HEK293T (cell line): Measurements from ENCODE around the gene AQP10.
"Not testable (repeated sequence)": the region's sequence is repeated elsewhere in the genome, so short reads cannot be mapped to it uniquely, and the experiment has no call there.

Source experiments
- CTCF ChIA-PET: fragments of 350-600 bp; formaldehyde crosslinking; extraction: SDS; loops from one replicate; lab custom pipeline; 2021; ENCODE audit warnings: antibody characterized with exemption, inconsistent platforms; lab: Yijun Ruan, JAX
- POLR2A ChIA-PET: fragments of 350-600 bp; formaldehyde crosslinking; extraction: SDS; loops from one replicate; lab custom pipeline; 2020; ENCODE audit warnings: antibody characterized with exemption, inconsistent platforms; lab: Yijun Ruan, JAX
- DNase-seq: peaks from one replicate; pipeline ENCODE4 v3.0.0; 2012; ENCODE audit warnings: mixed read lengths; ENCODE audit errors: extremely low spot score
- ARNT ChIP-seq: fragments of 450-650 bp; IDR thresholded peaks from 2 replicates; pipeline ENCODE4 v1.6.1; 2017; ENCODE audit warnings: mild to moderate bottlenecking
- BHLHE40 ChIP-seq: fragments of 450-650 bp; IDR thresholded peaks from 2 replicates; pipeline ENCODE4 v1.6.1; 2016; ENCODE audit warnings: mild to moderate bottlenecking, moderate library complexity, borderline replicate concordance
- CTBP1 ChIP-seq: fragments of 450-650 bp; IDR thresholded peaks from 2 replicates; pipeline ENCODE4 v1.6.1; 2016; ENCODE audit warnings: borderline replicate concordance
- ELF4 ChIP-seq: fragments of 450-650 bp; IDR thresholded peaks from 2 replicates; pipeline ENCODE4 v1.6.1; 2017; ENCODE audit warnings: antibody characterized with exemption
- FOXA1 ChIP-seq: fragments of 450-650 bp; IDR thresholded peaks from 2 replicates; pipeline ENCODE4 v1.6.1; 2016; ENCODE audit warnings: mild to moderate bottlenecking
- FOXK2 ChIP-seq: fragments of 450-650 bp; IDR thresholded peaks from 2 replicates; pipeline ENCODE4 v1.6.1; 2016; ENCODE audit warnings: mild to moderate bottlenecking
- FOXM1 ChIP-seq: fragments of 450-650 bp; IDR thresholded peaks from 2 replicates; pipeline ENCODE4 v1.6.1; 2017; ENCODE audit warnings: mild to moderate bottlenecking, borderline replicate concordance
- HDGF ChIP-seq: fragments of 450-650 bp; IDR thresholded peaks from 2 replicates; pipeline ENCODE4 v1.6.1; 2017; ENCODE audit warnings: antibody characterized with exemption, borderline replicate concordance
- L3MBTL2 ChIP-seq: fragments of 450-650 bp; conservative IDR thresholded peaks from 2 replicates; pipeline ENCODE4 v1.6.1; 2016; ENCODE audit warnings: mild to moderate bottlenecking
- LEF1 ChIP-seq: fragments of 450-650 bp; IDR thresholded peaks from 2 replicates; pipeline ENCODE4 v1.6.1; 2017; ENCODE audit warnings: mild to moderate bottlenecking, borderline replicate concordance
- NFRKB ChIP-seq: fragments of 450-650 bp; IDR thresholded peaks from 2 replicates; pipeline ENCODE4 v1.6.1; 2016; ENCODE audit warnings: mild to moderate bottlenecking, moderate library complexity
- SP1 ChIP-seq: fragments of 450-650 bp; IDR thresholded peaks from 2 replicates; pipeline ENCODE4 v1.6.1; 2017
- SUZ12 ChIP-seq: fragments of 450-650 bp; IDR thresholded peaks from 2 replicates; pipeline ENCODE4 v1.6.1; 2016; ENCODE audit warnings: mild to moderate bottlenecking
- TARDBP ChIP-seq: fragments of 450-650 bp; IDR thresholded peaks from 2 replicates; pipeline ENCODE4 v1.6.1; 2016
- ZNF384 ChIP-seq: fragments of 450-650 bp; IDR thresholded peaks from 2 replicates; pipeline ENCODE4 v1.6.1; 2016
- TF ChIP-seq, protein P1 (sequence below): fragments of 450-650 bp; IDR thresholded peaks from 2 replicates; pipeline ENCODE4 v1.6.1; 2016

The AQP10 gene

DNA sequence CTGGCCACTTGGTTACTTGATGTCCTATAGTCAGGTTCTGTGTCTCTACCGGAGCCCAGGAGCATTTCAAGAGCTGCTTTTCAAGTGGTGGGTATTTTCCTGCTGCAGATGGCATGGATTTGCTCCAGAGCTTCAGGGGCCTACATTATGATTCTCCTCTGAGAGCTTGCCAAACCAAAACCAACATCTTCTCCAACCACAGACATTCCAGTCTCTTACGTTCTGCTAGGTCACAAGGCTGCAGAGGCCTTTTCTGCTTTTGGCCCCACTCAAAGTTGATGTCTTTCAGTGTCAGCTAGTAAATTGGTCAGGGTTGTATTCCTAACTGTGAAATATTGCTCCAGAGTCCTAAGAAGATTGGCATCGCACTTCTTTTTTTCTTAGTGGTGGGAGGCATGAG lies 14.7 kb upstream of the AQP10 start:
- TF ChIP-seq HDGF = no peak
- no peak for TF ChIP-seq TARDBP
- no peak for TF ChIP-seq FOXK2
- no peak for TF ChIP-seq FOXA1
- TF ChIP-seq SUZ12 = no peak
- TF ChIP-seq ZNF384 = no peak
- no peak for TF ChIP-seq SP1
- no peak for TF ChIP-seq ELF4
- TF ChIP-seq NFRKB = no peak
- TF ChIP-seq, protein P1, sequence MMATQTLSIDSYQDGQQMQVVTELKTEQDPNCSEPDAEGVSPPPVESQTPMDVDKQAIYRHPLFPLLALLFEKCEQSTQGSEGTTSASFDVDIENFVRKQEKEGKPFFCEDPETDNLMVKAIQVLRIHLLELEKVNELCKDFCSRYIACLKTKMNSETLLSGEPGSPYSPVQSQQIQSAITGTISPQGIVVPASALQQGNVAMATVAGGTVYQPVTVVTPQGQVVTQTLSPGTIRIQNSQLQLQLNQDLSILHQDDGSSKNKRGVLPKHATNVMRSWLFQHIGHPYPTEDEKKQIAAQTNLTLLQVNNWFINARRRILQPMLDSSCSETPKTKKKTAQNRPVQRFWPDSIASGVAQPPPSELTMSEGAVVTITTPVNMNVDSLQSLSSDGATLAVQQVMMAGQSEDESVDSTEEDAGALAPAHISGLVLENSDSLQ = no peak
- no peak for TF ChIP-seq LEF1
- no peak for TF ChIP-seq L3MBTL2
- TF ChIP-seq ARNT = no peak
- TF ChIP-seq BHLHE40 = no peak
- TF ChIP-seq FOXM1 = no peak
- TF ChIP-seq CTBP1 = no peak
- ChIA-PET POLR2A (no interaction called here), CTCF (interaction anchor here (0.7 to 1.0 kb wide), 2 partner anchors 21 to 29 kb away, joined by 3 to 4 read pairs; no protein-coding TSS in a partner anchor)
- no peak for DNase-seq

DNA sequence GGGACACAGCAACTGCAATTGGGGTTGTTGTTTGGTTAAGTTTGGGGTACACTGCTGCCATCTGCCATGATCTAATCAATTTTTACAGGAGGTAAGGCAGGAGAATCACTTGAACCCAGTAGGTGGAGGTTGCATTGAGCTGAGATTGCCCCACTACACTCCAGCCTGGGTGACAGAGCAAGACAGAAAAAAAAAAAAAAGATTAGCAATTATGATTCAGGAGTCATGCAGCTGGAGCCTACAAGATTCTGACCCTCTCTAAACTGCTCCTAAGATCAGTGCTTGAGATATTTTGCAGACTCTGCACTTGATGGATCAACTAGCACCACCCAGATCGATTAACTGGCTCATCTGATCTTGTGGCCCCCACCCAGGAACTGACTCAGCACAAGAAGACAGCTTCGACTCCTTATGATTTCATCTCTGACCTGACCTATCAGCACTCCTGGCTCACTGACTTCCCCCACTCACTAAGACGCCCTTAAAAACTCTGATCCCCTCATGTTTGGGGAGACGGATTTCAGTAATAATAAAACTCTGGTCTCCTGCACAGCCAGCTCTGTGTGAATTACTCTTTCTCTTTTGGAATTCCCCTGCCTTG lies 13.1 kb upstream of the AQP10 start:
- DNase-seq, CTCF ChIA-PET, POLR2A ChIA-PET: not testable (repeated sequence)

DNA sequence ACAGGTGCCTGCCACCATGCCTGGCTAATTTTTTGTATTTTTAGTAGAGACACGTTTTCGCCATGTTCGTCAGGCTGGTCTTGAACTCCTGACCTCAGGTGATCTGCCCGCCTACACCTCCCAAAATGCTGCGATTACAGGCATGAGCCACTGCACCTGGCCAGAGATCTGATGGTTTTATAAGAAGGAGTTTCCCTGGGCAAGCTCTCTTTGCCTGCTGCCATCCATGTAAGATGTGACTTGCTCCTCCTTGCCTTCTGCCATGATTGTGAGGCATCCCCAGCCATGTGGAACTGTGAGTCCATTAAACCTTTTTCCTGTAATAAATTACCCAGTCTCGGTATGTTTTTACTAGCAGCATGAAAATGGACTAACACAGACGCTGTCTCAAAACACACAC lies 11.8 kb upstream of the AQP10 start:
- CTCF ChIA-PET, POLR2A ChIA-PET, DNase-seq: not testable (repeated sequence)

DNA sequence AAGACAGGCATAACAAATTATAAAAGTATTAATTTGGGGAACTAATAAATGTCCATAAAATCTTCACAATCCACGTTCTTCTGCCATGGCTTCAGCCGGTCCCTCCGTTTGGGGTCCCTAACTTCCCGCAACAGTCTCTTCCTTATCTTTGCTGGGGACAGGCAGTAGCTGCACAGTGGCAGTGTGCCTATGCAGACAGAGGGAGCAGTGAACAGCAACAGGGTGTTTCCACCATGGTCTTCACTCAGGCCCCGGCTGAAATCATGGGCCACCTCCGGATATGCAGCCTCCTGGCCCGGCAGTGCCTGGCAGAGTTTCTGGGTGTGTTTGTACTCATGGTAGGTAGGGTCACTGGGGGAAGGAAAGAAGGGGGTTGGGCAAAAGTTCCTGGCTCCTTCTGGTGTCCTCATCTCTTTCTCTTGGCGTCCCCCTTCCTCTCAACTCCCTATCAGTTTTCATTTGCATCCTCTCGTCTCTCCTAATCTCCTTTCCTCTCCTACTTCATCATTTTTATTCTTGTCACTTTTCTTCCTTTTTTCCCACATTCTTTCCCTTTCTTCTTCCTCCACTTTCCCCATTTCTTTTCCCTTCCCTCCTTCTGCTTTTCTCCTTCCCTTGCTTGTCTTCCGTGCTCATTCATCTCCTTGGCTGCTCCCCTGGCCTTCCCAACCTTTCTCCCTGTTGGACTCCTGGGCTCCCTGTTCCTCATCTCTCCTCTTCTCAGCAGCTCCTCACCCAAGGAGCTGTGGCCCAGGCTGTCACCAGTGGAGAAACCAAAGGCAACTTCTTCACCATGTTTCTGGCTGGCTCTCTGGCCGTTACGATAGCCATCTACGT lies 8.4 kb upstream of the AQP10 start:
- POLR2A ChIA-PET, CTCF ChIA-PET: not testable (repeated sequence)

DNA sequence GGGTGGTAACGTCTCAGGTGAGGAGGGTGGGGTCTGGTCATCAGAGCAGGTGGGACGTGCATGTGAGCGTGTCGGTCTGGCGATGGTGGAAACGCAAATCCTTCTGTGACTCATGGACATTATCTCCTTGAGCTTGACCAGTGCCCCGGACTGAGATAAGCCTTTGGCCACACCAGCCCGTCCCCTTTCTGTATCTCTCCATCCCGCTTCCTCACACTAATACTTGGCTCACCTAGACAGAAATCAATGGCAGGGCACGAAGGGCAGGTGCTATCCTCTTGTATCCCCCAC lies 7.9 kb upstream of the AQP10 start:
- ChIA-PET CTCF (no interaction called here), POLR2A (no interaction called here)
- DNase-seq = no peak
- TF ChIP-seq ELF4 = no peak
- TF ChIP-seq TARDBP = no peak
- no peak for TF ChIP-seq SUZ12
- no peak for TF ChIP-seq FOXA1
- TF ChIP-seq ARNT = no peak
- TF ChIP-seq, protein P1 = no peak
- no peak for TF ChIP-seq HDGF
- TF ChIP-seq FOXK2 = no peak
- TF ChIP-seq NFRKB = no peak
- TF ChIP-seq SP1 = no peak
- TF ChIP-seq ZNF384 = no peak
- TF ChIP-seq LEF1 = no peak
- no peak for TF ChIP-seq L3MBTL2
- no peak for TF ChIP-seq CTBP1
- no peak for TF ChIP-seq FOXM1
- TF ChIP-seq BHLHE40 = no peak

More for the DNA sequence above, 8.4 kb upstream of the AQP10 start:
- DNase-seq = not testable (repeated sequence)

DNA sequence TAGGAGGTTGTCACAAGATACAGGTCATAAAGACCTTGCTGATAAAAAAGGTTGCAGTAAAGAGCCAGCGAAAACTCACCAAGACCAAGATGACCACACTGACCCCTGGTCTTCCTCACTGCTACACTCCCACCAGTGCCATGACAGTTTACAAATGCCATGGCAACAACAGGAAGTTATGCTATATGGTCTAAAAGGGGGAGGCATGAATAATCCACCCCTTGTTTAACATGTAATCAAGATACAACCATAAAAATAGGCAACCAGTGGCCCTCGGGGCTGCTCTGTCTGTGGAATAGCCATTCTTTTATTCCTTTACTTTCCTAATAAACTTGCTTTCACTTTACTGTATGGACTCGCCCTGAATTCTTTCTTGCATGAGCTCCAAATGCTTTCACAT lies 6.7 kb upstream of the AQP10 start:
- DNase-seq, CTCF ChIA-PET, POLR2A ChIA-PET: not testable (repeated sequence)

DNA sequence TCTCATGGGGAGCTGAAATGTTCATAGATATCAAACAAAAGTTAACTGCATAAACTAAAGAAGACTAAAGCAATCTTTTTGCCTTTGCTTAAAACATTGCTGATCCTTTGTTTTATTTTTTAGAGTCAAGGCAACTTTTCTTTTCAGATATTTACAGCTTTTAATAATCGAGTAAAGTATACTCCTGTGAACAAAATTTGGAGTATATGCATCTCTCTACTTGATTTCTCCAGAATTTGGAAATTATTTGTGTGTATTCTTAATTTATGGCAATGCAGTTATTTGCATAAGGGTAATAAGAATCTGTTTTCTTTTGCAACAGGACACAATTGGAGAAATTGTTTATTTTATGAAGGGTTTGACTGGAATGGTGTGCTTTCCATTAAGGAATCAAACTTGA lies 4.2 kb upstream of the AQP10 start:
- TF ChIP-seq ZNF384 = no peak
- no peak for TF ChIP-seq FOXK2
- no peak for TF ChIP-seq CTBP1
- DNase-seq = no peak
- POLR2A ChIA-PET = no interaction called here
- CTCF ChIA-PET = no interaction called here

DNA sequence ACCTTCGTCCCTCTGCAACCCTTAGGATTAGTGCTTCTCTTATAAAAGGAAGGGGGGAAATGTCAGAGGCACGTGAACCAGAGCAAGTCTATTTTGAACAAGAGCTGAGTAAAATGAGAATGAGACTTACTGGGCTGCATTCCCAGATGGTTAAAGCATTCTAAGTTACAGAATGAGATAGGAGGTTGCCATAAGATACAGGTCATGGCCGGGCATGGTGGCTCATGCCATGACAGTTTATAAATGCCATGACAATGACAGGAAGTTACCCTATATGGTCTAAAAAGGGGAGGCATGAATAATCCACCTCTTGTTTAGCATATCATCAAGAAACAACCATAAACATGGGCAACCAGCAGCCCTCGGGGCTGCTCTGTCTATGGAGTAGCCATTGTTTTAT lies 2.5 kb upstream of the AQP10 start:
- POLR2A ChIA-PET = no interaction called here
- TF ChIP-seq HDGF (no peak), SP1 (no peak), ZNF384 (no peak), FOXM1 (no peak), FOXK2 (no peak), SUZ12 (no peak), LEF1 (no peak), L3MBTL2 (no peak)
- TF ChIP-seq, protein P1 = no peak
- CTCF ChIA-PET = no interaction called here
- DNase-seq = no peak

DNA sequence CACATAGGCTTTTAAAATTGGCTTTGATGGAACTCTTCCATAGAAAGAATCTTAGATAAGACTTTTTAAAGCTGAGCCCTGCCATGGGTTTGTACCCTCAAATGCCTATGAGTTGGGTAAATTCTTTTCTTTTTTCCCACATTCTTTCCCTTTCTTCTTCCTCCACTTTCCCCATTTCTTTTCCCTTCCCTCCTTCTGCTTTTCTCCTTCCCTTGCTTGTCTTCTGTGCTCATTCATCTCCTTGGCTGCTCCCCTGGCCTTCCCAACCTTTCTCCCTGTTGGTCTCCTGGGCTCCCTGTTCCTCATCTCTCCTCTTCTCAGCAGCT lies 679 bp downstream of the AQP10 start:
- CTCF ChIA-PET, DNase-seq, POLR2A ChIA-PET: not testable (repeated sequence)
